Stimulated activated CD4-positive, alpha-beta T cell treated with anti-CD3 and anti-CD28 coated beads, Interleukin-1b, Interleukin-23, amount 100 ng/mL, for 48 hours (primary cell): ENCODE data around the gene STK40.

ENCODE experiments used
- DNase-seq: peaks from one replicate; pipeline ENCODE4 v3.0.0-alpha.2; 2020

The STK40 gene

DNA sequence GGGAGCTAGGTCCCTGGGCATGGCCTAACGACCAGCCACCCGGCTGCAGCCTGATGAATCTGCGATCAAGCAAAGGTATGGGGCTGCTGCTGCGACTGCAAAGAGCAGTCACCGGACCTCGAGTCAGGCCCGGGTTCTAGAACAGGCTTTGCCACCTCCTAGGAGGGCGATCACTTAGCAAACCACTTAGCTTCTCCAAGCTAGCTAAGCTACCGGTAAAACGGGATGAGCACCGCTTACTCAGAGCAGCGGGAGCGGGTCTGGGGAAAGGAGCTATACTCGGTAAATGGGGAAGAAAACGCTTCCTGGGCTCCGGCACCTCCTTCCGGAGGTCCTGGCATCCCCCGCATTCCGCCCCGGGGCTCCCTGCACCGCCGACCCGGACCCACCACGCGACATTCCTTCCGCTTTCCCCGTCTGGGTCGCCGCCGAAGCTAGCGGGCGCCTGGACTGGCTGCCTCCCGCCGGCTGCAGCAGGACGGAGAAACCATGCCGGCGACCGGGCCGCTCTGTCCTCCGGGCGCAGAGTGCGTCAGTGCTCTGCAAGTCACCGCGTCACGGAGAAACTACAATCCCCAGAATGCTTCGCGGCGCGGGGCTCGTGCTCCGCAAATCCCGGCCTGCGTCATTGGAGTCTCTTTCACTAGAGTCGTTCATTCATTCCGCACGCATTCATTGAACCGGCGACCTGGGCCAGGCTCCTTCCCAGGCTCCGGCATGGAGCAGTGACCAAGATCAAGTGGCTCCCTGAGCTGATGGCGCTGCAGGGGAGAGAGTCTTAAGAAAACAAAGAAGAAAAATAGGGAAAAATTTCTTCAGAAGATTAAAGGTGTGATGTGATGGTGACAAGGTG is 11.9 kb upstream of the STK40 start, which contains the start of gene LSM10:
Gene LSM10, minus strand, starts transcription at position 531 of the 853 bp plus-strand sequence. CDS start 3,779 bp downstream, outside the sequence.
- peak; percentile 90 for DNase-seq

DNA sequence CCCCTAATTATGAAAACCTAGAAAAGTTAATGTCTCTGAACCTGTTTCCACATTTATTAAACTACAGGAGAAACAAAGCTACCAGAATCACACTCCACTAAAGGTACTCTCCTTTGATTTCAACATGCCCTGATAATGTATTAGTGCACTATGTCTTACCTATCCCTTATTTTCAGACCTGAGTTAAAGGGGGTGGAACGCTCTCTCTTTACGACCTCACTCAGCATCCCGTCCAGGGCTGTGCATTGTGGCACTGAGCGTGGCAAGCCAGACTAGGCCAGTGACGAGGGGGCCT is 11.3 kb upstream of the STK40 start:
- DNase-seq: no peak

DNA sequence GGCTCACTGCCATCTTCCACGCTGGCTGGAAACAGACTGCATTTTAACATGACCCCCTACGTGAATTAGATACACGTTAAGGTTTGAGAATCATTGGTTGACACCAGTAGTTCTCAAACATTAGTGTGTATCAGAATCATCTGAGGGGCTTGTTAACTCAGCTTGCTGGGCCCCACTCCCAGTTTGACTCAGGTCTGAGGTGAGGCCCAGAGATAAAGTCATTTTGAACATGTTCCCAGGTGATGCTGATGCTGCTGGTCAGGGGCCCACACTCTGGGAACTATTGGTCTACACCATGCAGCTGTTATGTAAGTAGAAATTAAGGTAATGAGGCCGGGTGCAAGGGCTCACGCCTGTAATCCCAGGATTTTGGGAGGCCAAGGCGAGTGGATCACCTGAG is 10.6 kb upstream of the STK40 start:
- peak; percentile 39 for DNase-seq

DNA sequence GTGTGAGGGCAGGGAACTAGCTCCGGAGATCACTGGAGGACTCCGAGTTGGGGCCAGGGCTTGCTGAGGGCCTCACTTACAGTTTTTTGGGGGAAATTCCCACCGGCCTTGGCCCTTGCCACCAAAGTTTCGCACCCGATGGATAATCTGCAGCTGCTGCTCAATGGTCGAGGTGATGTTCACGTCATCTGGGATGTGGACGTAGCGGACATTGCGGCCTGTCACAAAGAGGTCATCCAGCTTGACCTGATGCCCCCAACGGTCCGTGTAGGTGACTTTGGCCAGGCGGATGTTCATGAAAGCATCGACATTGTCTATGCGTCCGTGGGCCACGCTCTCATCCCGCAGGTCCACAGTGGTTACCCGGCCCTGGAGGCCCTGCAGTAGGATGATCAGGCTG is 8.0 kb upstream of the STK40 start:
- DNase-seq: no peak

DNA sequence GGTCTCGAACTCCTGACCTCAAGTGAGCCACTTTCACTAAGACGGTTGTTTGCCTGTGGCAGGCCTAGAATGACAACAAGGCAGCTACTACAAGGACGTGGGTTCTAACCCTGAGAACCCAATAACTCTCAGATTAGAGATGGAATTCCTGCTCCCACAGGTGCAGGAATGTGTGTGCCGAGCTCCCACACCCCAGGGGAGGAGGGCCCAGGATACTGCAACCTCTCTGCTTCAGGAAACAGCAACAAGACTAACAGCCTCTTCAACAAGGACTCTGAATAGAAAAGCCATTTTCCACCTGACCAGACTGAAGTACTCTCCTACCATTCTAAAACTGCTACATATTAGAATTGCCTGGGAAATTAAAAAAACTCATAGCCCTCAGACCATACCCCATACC is 7.1 kb upstream of the STK40 start:
- DNase-seq: no peak

DNA sequence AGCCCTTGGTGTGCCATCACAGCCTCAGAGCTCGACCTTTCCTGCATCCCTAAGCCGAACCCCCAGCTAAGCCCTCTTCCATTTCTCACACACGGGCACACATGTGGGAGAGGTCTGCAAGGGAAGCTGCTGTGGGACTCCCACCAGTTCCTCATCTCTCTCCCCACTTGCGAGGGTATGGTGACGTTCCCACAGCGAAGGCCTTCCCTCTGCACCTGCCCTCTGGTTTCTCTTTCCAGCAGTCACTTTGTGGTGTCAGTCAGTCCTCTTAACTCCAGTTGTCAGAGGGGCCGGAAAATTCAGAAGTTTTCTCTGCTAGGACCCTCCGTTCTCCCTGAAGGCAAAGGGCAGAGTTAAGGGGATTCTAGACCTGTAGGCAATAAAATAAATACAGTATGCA is 5.5 kb upstream of the STK40 start:
- no peak for DNase-seq

DNA sequence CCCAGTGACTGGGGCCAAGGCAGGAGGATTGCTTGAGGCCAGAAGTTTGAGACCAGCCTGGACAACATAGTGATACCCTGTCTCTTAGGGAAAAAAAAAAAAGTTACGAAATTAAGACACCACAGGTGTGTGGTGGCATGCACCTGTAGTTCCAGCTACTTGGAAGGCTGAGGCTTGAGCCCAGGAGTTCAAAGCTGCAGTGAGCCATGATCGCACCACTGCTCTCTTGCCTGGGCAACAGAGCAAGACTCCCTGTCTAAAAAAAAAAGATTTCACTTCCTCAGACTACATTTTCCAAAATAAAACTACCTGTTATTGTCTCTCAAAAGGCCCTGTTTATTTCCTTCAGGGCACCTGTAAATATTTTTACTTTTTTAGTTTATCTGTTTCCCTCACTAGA is 4.7 kb upstream of the STK40 start:
- DNase-seq: no peak

DNA sequence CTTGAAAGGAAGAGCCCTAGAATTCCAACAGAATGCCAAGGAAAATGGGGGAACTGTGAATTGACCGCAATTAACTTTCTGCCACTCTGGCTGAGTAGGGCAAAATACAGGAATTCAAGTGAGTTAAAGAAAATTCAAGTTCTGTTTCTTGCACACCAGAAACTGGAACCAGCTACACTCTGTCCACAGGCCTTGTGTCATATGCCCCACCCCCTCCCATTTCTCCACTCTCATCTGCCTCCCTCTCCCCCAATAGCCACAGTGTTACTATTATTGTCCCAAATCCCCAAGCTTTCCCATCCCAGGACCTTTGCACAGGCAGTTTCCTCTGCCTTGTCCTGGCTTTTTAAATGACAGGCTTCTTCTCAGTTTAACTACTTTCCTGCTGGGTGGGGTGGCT is 4.3 kb upstream of the STK40 start:
- no peak for DNase-seq

DNA sequence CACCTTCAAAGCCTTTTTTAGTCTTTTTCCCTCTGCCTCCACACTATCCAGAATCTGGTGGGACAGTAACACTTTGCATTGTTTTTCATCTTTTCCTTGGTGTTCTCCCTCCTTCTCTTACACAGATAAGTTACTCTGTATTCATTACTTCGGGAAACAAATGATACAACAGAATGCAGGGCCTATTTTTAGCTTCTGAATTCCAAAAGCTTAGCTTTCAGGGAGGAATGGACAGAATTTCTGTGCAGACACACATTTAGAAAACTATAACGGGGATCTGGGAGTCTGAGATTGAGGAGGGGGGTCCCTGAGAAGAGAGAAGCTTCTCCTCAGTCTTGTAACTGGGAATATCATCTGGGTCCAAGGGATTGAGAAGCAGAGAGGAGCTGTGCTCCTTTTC is 3.5 kb upstream of the STK40 start:
- no peak for DNase-seq

DNA sequence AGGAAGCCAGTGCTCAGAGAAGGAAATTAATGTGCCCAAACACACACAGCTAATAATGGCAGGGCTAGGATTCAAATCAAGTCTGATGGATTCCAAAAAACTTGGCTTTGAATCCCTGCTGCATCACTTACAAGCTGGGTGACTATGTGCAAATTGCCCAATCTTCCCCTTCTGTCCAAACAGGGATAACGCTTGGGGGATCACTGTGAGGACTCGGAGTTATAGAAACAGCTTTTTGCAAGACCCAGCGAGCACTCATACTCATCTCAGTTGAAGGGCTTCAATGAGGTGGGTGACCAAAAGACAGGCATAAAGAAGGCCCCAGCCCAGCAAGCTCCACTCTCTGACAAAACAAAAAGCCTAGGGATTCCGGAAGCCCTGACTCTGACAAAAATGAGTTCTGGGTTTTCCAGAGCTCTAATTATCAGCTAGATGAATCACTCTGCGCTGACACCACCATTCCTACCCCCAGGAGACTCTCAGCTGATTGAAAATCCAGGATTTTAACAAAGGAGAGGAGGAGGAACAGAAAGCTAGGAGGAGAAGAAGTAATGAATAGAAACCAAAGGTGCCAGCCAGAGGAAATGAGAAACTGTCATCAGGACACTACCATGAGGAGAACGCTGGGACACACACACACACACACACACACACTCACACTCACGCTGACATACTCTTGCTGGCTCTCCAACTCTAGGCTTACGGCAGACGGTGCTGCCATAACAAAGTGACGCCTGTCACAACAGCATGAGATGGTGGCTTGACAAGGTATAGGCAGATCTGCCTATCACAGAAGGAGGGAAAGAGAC is 1.6 kb upstream of the STK40 start:
- no peak for DNase-seq

DNA sequence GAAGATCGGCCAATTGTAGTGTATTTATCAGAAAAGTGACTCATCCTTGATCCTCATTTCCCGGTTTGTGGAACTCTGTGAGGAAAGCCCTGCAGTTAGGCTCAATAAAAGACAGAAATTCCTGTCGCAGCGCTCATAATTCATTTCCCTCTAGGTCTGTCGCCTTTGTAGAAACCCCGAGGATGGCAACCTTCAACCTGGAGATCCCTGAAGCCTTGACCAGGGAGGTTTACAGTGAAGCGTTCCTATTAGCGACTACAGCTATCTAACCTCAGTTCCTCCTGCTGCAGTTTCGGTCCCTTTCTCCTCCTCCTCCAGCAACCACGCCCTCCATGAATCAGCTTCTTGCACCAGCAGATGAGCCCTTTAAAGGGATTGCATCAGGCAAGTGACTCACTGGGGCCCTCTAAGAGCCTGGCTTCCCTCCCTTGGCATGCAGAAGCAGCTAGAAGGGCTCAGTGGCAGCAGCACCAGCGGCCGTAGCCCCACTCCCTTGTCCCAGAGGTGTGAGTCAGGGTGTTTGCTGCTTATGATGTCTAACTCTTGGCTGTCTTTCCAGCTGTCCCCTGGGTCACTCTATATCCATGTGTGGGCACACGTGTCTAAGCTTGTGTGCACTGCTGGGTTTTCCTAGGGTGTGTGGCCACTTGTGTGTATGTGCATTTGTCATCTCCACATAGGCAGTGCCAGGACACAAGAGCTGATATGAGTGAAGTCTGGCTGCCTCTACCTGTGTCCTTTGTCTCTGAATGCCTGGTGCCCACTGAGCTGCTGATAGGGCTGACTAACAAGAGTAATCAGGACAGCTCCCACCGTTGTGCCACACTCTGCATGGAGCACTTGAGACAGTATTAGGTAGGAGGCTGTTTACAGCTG is 779 bp upstream of the STK40 start:
- DNase-seq: peak; percentile 96

DNA sequence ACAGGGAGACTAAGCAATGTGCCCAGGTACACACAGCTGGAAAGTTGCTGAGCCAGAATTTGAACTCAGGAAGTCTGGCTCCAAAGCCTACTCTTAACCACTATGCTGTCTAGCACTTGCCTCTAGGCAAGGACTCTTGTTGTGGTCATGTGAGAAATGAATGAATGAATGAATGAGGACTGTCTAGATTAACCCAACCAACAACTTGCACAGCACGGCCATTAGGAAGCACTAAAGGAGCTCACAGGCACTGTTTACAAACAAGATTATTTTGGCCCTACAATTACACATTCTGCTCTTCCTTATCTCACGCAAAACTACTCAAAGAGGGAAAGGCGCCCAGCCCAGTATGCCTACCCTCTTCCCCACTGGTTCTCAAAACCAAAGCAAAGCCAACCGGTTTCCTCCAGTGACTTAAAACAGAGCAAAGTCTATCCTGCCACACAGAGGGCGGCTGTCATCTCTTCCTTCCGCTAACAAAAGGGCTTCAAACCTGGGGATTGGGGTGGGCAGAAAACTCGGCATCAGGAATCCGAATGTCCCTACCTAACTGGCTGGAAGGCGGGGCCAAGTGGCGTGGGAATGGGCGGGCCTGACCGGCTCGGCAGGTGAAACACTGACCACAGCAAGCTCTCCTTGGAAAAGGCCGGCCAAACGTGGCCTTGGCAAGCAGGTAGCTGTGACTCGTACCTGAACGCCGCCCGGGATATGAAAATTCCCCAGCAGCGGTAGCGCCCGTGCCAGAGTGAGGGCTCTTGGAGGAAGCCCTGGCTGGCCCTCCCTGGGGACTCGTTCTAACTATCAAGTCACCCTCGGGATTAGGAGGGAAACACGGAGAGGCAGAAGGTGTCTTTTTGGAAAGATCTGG is 948 bp downstream of the STK40 start:
- no peak for DNase-seq

DNA sequence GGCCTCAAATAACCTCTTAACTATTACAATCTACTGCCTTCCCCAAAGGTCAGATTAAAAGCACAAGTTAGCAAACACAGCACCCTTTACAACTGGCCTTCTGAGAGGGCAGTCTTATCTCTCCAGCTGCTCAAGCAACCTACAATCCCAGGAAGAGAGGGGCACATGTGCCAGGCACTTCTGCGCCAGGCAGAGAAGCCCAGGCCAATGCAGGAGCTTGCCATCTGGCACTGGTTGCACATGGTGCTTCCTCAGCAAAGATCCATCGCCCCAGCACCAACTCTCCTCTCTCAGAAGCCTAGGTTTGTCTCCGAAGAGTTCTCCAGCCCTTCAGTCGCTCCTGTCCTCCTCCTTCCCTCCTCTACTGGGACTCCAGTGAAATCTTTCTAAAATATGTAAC is 2.5 kb downstream of the STK40 start:
- no peak for DNase-seq

DNA sequence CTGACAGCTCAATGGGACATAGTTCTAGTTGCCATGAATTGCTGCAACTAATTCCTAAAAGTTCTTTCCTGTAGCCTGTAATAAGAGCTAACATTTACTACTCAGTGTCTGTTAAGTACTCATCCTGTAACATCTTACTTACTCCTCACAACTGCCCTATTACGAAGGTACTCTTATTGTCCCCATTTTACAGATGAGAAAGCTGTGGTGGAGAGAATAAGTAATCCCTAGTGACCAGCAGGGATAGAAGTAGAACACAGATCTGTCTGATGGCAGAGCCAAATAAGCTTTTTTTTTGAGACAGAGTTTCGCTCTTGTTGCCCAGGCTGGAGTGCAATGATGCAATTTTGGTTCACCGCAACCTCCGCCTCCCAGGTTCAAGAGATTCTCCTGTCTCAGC is 3.1 kb downstream of the STK40 start:
- no peak for DNase-seq

DNA sequence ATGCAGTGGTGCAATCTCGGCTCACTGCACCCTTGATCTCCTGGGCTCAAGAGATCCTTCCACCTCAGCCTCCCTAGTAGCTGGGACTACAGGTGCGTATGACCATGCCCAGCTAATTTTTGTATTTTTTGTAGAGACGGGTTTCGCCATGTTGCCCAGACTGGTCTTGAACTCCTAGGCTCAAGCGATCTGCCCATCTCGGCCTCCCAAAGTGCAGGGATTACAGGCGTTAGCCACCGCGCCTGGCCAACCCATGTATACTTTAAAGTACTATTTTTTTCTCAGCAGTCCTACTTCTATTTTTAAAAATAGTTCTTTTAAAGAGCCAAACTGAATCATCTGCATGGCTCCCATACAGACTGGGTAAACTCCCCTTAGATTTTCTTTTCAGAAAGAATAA is 3.5 kb downstream of the STK40 start:
- no peak for DNase-seq

DNA sequence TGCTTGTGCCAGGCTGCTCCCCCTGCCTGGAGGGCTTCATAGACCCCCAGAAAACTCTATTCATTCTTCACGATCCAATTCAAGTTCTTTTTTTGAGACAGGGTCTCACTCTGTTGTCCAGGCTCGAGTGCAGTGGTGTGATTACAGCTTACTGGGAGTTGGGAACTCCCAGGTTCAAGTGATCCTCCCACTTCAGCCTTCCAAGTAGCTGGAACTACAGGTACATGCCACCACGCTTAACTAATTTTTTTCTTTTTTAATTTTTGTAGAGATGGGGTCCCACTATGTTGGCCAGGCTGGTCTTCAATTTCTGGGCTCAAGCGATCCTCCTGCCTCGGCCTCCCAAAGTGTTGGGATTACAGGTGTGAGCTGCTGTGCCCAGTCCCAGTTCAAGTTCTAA is 4.3 kb downstream of the STK40 start:
- DNase-seq: no peak

DNA sequence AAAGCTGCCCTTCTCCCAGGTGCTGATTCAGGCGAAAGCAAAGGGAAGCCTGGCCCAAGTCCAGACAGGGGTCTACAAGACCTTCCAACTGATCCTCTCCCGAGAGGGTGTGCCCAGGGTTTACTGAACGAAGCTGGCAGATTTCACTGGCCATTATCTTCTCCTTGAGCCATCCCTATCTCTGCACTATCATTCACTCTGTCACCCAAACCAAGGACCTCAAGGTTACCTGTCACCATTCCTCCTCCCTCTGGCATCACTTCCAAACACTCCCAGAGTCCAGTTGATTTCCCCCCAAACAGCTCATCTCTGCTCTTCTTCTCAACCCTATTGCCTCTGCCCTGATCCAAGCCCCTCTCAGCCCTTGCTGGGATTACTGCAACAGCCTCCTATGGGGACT is 4.9 kb downstream of the STK40 start:
- no peak for DNase-seq

DNA sequence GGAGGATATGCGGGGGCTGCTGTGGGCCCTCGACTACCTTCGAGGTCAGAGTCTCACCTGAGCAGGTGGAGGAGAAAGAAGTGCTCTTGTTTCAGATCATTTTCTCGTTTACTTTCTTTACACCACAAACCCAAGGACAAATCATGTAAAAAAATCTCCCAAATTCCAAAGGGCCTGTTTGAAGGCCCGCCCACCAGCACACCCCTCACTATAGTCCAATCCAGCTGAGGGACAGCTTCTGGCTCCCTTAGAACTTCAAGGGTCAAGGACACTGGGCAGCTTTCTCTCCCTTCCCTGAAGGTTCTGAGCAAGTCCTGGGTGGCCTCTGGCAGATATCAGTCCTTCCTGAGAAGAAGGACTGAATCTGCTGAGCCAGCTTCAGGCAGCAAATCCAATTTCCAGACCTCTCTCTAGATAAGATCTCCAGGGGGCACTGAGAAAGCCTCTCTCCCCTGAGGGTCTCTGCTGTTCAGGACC is 5.5 kb downstream of the STK40 start:
- DNase-seq: no peak

DNA sequence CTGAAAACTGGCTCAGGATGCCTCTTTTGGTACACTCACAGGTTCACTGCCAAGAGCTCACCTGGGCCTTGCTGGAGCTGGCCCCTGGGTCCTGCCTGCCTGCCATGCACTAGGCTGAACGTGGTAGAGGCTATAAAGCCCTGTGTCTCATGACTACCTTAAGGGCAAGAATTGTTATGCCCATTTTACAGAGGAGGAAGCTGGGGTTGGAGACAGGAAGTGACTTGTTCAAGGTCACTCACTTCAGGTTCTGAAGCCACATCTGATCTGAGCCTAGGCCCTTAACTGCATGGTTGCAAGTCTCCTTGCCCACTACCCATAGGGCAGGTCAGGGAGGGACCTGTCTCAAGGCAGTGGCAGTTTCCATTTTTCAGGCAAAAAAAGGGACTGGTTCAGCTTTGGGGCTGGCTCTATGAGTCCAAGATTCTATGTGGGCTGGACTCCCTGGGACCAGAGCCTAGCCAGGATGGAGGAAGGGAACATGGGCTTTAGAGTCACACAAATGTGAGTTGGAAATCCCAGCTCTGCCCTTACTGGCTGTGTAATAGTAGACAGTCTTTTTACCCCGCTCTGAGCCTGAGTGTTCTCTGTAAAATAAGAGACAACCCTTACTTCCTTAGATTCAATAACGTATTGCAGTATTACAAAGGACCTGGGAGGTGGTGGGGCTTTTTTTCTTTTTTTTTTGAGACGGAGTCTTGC is 7.8 kb downstream of the STK40 start:
- no peak for DNase-seq

DNA sequence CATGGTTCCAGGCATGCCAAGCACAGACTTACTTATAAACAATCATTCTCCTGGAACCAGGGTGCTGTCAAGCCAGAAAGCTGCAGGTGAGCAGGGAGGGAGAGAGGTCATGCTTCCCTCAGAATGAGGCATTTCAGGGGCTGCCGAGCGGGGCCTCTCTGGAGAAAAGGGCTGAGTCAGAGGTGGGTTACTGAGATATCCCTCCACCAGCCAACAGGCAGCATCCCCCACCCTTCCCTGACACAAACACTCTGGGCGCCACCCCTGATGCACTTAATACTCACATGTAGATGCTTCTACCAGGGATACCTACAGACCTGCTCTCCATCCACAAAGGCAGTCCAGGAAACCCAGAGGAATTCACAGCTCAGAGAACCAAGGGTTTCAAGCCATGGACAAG is 13.1 kb downstream of the STK40 start:
- no peak for DNase-seq

DNA sequence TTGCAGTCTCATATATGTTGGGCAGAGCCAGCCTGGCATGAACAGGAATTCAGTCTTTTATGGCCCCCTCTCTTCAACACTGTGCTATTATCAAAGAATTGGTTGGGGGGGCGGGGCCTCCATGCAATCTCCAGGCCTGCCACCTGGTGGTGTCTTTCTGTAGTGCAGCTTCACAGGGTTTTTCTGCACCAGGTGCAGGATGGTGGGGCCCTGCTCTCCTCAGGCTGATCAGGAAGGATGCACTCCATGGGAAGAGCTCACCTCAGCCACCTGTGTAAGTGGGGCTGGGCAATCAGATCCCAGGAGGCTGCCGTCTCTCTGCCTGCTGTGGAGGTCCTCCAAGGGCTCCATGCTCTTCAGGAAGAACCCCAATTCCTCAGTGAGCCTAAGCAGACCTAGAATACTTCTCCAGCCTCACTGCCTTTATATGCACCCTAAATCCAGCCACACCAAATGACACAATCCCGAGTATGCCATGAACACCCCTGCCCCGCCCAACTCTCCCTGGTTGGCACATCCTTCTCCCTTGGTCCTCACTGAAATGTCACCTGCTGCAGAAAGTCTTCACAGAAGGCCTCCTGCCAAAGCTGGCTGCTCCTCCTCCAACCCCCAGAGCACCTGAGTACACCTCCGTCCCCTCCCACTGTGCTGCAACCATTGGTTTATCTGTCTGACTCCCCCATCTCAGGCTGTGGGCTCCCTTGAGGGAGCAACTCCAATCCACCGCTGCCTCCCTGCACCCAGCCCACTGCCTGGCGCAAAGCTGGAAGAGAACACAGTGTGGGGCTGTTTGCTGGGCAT is 16.5 kb downstream of the STK40 start:
- peak; percentile 78 for DNase-seq
